GM21619 (cell line): ENCODE data around the gene CCDC86.

Experiments
- ATAC-seq: cut with Tn5 transposase; IDR thresholded peaks from one replicate; pipeline ENCODE4 v1.9.1; 2021; ENCODE audit not compliant: unreplicated experiment

The CCDC86 gene

GRCh38 chr11:60830478-60831142, 11.3 kb upstream of the CCDC86 start:
- no peak for ATAC-seq

DNA sequence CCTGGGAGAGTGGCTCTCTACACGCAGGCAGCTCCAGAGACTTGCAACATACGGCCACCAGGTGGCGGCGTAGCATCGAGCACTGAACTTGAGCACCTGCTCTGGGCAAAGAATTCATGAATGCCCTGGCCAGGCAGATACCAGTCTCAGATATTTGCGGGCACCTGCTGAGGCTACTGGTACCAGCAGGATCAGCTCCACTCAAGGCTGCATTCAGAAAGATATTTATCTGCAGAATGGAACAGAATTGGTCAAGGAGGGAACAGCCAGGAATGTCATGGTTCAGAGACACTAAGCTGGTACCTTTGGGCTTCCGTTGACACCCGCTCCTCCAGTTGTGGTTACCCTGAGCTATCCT, 10.8 kb upstream of the CCDC86 start:
- peak; percentile 73 for ATAC-seq

GRCh38 chr11:60831501-60832079, 10.3 kb upstream of the CCDC86 start:
- ATAC-seq, result no peak

DNA sequence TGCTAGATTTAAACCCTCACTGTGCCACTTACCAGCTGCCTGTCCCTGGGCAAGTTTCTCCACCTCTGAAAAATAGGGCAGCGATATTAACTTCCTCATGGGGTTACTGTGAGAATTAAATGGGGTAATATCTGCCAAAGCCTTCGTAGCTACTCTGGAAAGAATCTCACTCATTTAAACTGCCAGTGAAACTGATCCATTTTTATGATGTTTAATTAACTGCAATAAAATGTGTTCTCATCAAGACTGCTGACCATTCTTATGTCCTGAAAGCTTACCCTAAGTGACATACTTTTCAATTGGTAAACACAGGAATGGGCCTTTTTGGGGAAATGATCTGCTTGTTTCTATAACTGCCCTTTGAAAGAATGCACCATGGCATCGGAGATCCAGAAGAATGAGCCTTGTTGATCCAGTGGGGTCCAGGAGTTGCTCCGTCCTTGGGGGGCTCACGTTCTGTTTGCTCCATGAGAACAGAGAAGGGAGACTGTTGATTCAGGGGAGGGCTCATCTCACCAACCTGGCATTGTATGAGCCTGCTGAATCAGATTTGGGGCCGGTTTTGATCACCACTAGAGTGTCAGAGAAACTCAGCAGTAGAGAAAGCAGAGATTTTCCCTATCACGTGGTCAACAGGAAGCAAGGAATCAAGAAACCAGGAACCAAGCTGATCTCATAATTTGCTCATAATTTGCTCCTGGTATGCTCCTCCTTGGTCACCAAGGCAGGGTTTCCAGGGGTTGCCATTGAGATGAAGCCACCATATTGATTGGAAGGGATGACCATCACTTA, 7.0 kb upstream of the CCDC86 start:
- ATAC-seq, result no peak

DNA sequence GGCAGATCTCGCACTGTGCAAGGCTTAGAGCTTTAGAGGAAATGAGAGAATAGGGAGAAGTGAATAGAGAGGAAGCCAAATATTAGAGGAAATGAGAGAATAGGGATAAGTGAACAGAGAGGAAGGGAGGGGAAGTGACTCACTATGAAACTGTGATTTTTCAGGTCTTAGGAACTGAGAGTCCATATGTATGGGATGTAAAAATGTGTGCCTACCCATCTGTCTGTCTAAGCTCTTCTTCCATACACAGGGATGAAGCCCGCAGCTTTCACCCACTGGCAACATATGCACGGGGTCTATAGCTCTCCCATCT, 6.4 kb upstream of the CCDC86 start:
- ATAC-seq, result no peak

- ATAC-seq, result no peak
Observed at GRCh38 chr11:60836866-60837515, 4.9 kb upstream of the CCDC86 start.

DNA sequence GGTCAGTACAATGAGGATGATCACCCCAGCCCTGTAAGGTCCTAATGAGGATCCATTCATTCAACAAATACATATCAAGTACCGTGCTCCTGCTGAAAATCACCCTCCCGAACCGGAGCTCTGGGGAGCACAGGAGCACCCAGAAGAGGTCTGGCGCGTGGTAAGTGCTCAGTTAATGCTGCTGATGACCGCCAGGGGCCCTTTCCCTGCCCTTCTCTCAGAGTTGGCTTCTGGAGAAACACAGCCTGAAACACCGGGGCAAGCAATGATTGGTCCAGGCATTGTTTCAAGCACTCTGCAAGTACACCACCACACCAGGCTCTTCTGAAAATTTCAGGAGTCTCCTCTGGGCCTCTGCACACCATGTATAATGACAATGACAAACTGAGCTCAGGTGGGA, 3.8 kb upstream of the CCDC86 start:
- no peak for ATAC-seq

GRCh38 chr11:60840470-60841430, 1.2 kb upstream of the CCDC86 start:
- no peak for ATAC-seq

GRCh38 chr11:60842668-60843600, 1.0 kb downstream of the CCDC86 start:
- no peak for ATAC-seq

DNA sequence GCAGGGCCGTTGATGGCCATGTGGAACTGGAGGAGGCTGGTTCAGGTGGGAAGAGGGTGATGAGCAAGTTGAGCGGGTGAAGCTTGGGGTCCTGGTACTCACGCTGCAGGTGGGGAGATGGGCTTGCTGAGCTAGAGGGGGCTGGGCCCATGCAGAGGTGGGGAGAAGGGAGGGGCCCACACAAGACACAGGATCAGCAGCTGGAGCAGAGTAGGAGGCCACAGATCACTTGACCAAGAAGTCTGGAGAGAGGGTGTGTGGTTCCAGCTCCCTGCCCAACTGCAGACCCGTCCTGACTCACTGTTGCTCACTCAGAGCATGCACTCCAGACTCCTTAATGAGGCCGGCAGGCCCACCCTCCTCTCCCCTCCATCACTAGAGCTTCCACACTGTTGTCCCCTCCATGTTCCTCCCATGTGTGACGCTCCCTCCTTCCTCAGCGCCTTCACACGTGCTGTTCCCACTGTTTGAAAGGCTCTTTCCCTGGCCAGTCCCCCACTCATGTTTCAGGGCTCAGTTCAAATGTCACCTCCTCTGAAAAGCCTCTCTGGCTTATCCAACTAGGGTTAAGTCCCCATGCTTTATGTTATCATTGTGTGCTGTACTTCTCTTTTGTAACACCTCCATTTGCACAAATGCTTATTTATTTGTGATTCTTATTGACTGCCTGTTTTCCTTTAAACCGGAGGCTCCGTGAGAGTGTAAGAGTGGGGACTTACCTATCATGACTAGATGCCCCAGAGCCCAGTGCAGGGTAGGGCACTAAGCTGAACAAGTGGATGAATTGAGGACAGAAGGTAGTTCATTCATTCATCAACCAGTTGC, 2.3 kb downstream of the CCDC86 start:
- ATAC-seq, result no peak

GRCh38 chr11:60844870-60845221, 2.9 kb downstream of the CCDC86 start:
- no peak for ATAC-seq

GRCh38 chr11:60845338-60845737, 3.4 kb downstream of the CCDC86 start:
- no peak for ATAC-seq

- no peak for ATAC-seq
Observed at GRCh38 chr11:60847281-60847680, 5.4 kb downstream of the CCDC86 start.

DNA sequence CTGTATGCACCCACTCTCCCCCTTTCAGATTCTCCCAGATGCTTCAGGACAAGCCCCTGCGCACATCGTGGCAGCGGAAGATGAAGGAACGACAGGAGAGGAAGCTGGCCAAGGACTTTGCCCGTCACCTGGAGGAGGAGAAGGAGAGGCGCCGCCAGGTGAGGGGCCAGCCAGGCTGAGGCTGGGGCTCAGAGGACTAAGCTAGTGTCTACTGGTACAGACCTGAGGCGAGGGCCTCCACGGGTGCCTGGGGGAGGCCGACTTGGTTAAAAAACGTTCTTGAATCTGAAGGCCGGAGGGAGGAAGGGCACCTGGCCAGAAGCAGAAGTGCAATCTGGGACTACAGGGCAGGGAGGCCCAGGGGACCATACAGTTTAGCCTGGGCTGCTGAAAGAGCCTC, 6.0 kb downstream of the CCDC86 start:
- ATAC-seq, result no peak

DNA sequence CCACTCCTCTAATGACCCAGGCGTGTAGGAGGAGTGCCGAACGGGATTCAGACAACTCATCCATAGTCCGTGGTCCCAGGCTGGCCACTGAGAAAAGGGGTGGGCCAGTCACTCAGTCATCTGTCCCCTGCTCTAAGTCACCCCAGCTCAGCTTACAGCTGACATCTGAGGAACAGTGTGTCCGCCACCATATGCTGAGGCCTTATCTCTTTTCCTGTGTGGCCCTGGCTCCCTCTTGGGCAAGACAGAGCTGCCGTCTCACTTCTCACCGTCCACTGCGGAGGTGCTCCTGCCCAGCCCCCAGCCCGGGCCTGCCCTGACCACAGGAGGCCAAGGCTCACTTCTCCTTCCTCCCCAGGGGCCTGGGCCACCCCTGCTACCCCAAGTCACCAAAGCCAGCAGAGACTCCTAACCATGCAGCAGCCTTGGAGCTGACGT, 6.8 kb downstream of the CCDC86 start:
- no peak for ATAC-seq

- ATAC-seq, result no peak
Observed at GRCh38 chr11:60849641-60850520, 8.0 kb downstream of the CCDC86 start.

GRCh38 chr11:60851327-60852104, 9.6 kb downstream of the CCDC86 start:
- ATAC-seq, result no peak
